ENCODE results near the gene RASAL2. TPM values are rescaled to one million over a fixed set of nuclear protein-coding genes. Genes with fewer than 3 reads are reported as not detected.

RASAL2 gene
- total RNA-seq, 4 donors from 2014 or later: 17.9 to 27.3 (median 23.5) TPM

DNA sequence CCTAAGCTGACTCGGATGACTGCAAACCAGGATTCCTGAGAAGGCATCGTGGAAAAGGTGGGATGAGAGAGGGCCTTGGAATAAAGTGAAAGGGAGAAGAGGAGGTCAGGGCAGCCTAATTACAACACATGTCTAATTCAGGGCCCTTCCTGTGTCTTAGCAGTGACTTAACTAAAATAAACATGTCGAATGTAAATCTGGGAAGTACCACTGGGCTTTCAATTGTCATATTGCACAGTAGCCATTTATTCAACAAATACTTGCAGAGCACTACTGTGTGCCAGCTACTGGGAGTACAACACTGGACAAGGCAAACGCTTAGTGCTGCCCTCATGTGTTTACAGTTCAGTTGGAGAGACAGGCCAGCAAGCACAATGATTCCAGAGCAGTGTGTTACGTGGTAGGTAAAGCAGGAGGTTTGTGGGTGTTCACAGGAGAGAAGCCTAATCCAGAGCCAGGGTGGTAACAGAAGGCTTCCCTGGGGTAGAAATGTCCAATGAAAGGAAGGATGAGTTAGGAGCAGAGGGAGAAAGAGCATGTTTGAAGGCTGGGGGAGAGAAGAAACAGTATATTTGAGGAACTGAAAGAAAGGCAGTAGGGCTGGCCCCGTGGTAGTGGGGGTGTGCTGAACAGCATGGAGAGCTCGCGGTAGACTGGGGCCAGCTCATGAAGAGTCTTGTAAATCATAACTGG is 38.0 kb upstream of the RASAL2 start:
- Histone ChIP-seq H3K27me3 (no peaks in the 10 kb centered on the region), H3K4me1 (peaks cover 0 to 26% of the 10 kb centered on the region in 2 donors), H3K36me3 (no peaks in the 10 kb centered on the region), H3K4me3 (replicated peaks in 1 of 3) (no peak overlapping the region), H3K9me3 (no peaks in the 10 kb centered on the region), H3K27ac (peak overlapping the region in 2 of 3 donors; percentile 48 to 53)
- TF ChIP-seq, protein P1, sequence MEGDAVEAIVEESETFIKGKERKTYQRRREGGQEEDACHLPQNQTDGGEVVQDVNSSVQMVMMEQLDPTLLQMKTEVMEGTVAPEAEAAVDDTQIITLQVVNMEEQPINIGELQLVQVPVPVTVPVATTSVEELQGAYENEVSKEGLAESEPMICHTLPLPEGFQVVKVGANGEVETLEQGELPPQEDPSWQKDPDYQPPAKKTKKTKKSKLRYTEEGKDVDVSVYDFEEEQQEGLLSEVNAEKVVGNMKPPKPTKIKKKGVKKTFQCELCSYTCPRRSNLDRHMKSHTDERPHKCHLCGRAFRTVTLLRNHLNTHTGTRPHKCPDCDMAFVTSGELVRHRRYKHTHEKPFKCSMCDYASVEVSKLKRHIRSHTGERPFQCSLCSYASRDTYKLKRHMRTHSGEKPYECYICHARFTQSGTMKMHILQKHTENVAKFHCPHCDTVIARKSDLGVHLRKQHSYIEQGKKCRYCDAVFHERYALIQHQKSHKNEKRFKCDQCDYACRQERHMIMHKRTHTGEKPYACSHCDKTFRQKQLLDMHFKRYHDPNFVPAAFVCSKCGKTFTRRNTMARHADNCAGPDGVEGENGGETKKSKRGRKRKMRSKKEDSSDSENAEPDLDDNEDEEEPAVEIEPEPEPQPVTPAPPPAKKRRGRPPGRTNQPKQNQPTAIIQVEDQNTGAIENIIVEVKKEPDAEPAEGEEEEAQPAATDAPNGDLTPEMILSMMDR (IDR thresholded peaks at IDR 0.05): no peak
- no peak for TF ChIP-seq POLR2A (IDR thresholded peaks at IDR 0.05)
- WGBS, 2 donors: 71 to 78% methylated on average over 8 of the region's 8 CpGs
- intact Hi-C loops (cut with DNase I): no loop called here
- DNase-seq: no peak

DNA sequence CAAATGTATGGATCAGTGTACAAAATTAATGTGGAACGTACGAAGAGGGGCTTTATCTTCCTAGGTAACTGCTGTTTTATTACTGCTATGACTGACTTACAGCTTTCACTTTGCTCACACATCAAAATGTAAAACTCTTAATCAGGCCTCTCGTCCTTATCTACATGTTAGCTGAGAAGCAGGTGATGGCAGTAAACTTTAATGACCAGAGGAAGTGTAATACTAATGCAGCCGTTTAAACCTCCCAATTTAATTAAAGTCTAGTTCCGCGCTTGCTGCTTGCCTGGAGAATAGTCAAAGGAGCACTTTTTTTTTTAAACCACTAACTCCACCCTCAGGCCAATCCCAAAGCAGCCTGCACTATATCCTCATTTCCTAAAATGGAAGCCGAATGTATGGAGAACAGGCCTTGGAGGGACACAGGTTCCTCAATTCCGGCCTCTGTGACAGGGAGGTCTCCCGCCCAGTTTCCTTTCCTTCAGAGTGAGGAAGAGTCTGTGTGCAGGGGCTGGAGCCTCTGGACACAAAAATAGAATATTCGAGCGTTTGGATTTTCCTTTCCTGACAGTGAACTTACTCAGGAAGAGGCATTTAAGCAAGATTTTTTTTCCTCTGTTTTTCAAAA is 36.7 kb upstream of the RASAL2 start:
- DNase-seq: no peak
- WGBS, 2 donors: 75 to 78% methylated on average over 11 of the region's 11 CpGs
- TF ChIP-seq, protein P1 (IDR thresholded peaks at IDR 0.05): no peak
- no peak for TF ChIP-seq POLR2A (IDR thresholded peaks at IDR 0.05)
- H3K4me1 ChIP-seq: peaks cover 0 to 33% of the 10 kb centered on the region in 2 donors
- no peaks in the 10 kb centered on the region for H3K9me3 ChIP-seq
- H3K27ac ChIP-seq: peak overlapping the region; percentile 53 to 63 (median 60)
- intact Hi-C loops (cut with DNase I): no loop called here
- no peaks in the 10 kb centered on the region for H3K27me3 ChIP-seq
- H3K4me3 ChIP-seq (replicated peaks in 1 of 3): no peak overlapping the region
- no peaks in the 10 kb centered on the region for H3K36me3 ChIP-seq

DNA sequence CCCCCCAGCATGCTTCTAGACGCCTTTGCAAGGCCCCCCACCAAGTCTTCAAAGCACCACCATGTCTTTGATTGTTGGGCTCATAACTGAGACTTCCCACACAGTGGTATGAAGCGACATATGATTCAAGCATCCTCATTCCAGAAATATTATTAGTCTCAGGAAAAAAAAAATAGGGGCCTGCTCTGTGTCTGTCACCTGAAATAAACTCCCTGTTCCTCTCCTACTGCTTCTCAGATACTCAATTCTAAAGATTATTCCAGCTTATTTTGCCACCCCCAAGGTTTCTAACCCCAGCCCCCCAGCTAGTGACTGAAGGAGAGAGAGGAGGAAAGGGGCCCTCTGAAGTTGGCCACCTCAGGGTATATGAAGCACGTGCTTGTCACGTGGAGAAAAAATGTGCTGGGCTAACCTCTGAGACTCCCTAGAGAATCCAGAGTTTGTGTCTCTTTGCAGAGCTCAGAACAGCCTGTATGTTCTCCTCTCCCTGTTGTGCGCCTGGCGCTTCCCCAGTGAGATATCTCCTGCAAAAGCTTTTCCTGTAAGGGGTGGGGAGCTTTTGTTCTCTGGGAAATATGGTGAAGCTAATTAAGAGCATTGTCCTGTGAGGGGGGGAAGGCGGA is 35.9 kb upstream of the RASAL2 start:
- DNase-seq: peak in 1 of 2 donors; percentile 29
- H3K27ac ChIP-seq: peak overlapping the region; percentile 53 to 63 (median 60)
- no peaks in the 10 kb centered on the region for H3K9me3 ChIP-seq
- TF ChIP-seq, protein P1 (IDR thresholded peaks at IDR 0.05): no peak
- TF ChIP-seq POLR2A (IDR thresholded peaks at IDR 0.05): no peak
- no peaks in the 10 kb centered on the region for H3K36me3 ChIP-seq
- H3K4me3 ChIP-seq (replicated peaks in 1 of 3): no peak overlapping the region
- H3K4me1 ChIP-seq: peaks cover 0 to 29% of the 10 kb centered on the region in 2 donors
- no peaks in the 10 kb centered on the region for H3K27me3 ChIP-seq
- WGBS, 2 donors: 60 to 63% methylated on average over 7 of the region's 7 CpGs
- intact Hi-C loops (cut with DNase I): no loop called here

DNA sequence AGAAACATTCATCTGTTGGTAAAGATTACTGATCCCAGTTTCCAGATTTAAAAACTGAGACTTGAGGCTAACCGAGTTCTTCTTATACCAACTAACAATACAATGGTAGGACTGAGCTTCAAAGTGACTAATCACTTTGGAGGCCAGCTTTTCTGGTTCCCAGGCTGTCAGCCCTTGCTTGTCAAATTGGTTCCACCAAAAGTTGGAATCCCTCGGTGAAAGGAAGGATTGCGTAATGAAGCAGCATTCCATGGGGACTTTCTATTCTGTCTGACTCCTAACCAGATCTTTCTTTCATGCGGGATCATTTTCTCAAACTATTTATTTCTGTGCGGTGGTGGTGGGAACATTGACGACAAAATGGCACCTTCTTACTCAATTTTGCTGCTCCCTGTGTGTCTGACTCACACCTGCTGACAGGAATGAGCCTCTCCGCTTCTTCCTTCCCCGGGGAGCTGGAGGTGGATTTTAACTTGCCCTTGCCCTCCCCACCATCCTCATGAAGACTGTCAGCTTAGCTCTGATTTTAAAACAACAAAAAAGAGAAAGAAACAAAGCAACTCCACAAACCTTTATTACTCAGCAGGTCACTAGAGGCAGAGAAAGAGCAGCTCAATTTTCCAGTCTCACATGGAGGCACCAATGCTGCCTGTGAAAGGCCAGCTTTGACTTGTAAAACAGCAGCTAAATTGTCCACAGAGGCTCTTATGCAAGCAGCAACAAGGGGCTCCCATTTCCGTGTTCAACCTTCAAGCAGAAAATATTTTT is 32.9 kb upstream of the RASAL2 start:
- TF ChIP-seq POLR2A (IDR thresholded peaks at IDR 0.05): no peak
- TF ChIP-seq, protein P1 (IDR thresholded peaks at IDR 0.05): no peak
- Histone ChIP-seq H3K27me3 (no peaks in the 10 kb centered on the region), H3K27ac (peak overlapping the region in 1 of 3 donors; percentile 37), H3K4me3 (replicated peaks in 1 of 3) (no peak overlapping the region), H3K9me3 (no peaks in the 10 kb centered on the region), H3K36me3 (no peaks in the 10 kb centered on the region), H3K4me1 (peaks cover 0 to 27% of the 10 kb centered on the region in 2 donors)
- whole genome bisulfite sequencing, 2 donors: 59 to 62% methylated on average over 9 of the region's 9 CpGs
- DNase-seq: no peak
- intact Hi-C loops (cut with DNase I): no loop called here

Data from thyroid gland (tissue), 4 donors.